Esophagus squamous epithelium (tissue), 5 donors: ENCODE measurements around the gene DSEL. TPM values are rescaled to one million over a fixed set of nuclear protein-coding genes. Genes with fewer than 3 reads are reported as not detected.

Experiments
- DNase-seq: peaks from one replicate; lab custom pipeline; 2025; lab: John Stamatoyannopoulos, UW
- H3K27ac ChIP-seq, 4 donors: fragments of 200-600 bp; sonication (generic); one replicate each; pipeline ENCODE4 v1.5.1; 2016 to 2019; ENCODE audit warnings: mild to moderate bottlenecking in 1 of 4
- H3K27me3 ChIP-seq, 4 donors: fragments of 200-600 bp; sonication (generic); 1 replicate in 3 of 4; 2 replicates in 1 of 4; pipeline versions ENCODE4 v1.5.1 to v1.6.0; 2017 to 2021; ENCODE audit warnings: antibody characterized with exemption in 1 of 4
- H3K36me3 ChIP-seq, 3 donors: fragments of 200-600 bp; sonication (generic); one replicate each; pipeline ENCODE4 v1.5.1; 2016 to 2019
- H3K4me1 ChIP-seq, 3 donors: fragments of 200-600 bp; sonication (generic); one replicate each; pipeline ENCODE4 v1.5.1; 2017 to 2019
- H3K4me3 ChIP-seq, 4 donors: fragments of 200-600 bp; sonication (generic); 1 replicate in 3 of 4; 2 replicates in 1 of 4; pipeline ENCODE4 v1.5.1; 2016 to 2019; ENCODE audit warnings: mild to moderate bottlenecking in 2 of 4, moderate library complexity in 1 of 4
- H3K9me3 ChIP-seq, 3 donors: fragments of 200-600 bp; sonication (generic); one replicate each; pipeline ENCODE4 v1.5.1; 2016 to 2019
- CTCF ChIP-seq, 6 experiments: fragments of 450-650 bp in 4 of 6; fragments of 200-600 bp in 2 of 6; sonication (generic) in 2 of 6; IDR thresholded peaks; one replicate each; pipeline ENCODE4 v1.5.1; 2016 to 2019; ENCODE audit warnings: antibody characterized with exemption in 6 of 6, mild to moderate bottlenecking in 4 of 6, moderate library complexity in 4 of 6
- POLR2A ChIP-seq, 4 donors: fragments of 450-650 bp; IDR thresholded peaks; one replicate each; pipeline ENCODE4 v1.6.1; 2017; ENCODE audit warnings: antibody characterized with exemption in 4 of 4, mild to moderate bottlenecking in 4 of 4, moderate library complexity in 3 of 4
- WGBS, 2 donors: methylation state at CpG; one replicate each; pipeline ENCODE4 v1.1.5; 2018; 5-methylcytosine and 5-hydroxymethylcytosine counted together
- intact Hi-C: fragments of 100-400 bp; cut with DNase I; formaldehyde crosslinking; loops from one replicate; pipeline ENCODE4 v1.15.0; 2022
- total RNA-seq, 4 donors: library from RNA; depleted of rRNA; stranded (reverse); fragments of >200 nt; gene quantifications; one replicate each; pipeline ENCODE4 v1.1.0, GENCODE V29; 2016
- donor health status: DM: yes; HTN: yes; CAD: no.

Gene DSEL
- total RNA-seq, 4 donors from 2014 or later: 0.45 to 5.7 (median 1.5) TPM

GRCh38 chr18:67518566-67518965 lies 2.0 kb upstream of the DSEL start:
- 77 to 81% methylated on average over 5 of the region's 5 CpGs for WGBS, 2 donors
- DNase-seq: no peak
- Histone ChIP-seq H3K36me3 (no peaks in the 10 kb centered on the region), H3K4me1 (peaks cover 4 to 53% (median 7%) of the 10 kb centered on the region in 3 donors), H3K27me3 (no peaks in the 10 kb centered on the region), H3K9me3 (no peaks in the 10 kb centered on the region), H3K27ac (peak overlapping the region in 3 of 4 donors; percentile 88 to 92 (median 90)), H3K4me3 (no peak overlapping the region)
- TF ChIP-seq CTCF (IDR thresholded peaks at IDR 0.05): no peak
- no peak for TF ChIP-seq POLR2A (IDR thresholded peaks at IDR 0.05)
- intact Hi-C loops: no loop called here

- Histone ChIP-seq H3K27me3 (no peaks in the 10 kb centered on the region), H3K27ac (peak overlapping the region; percentile 78 to 92 (median 89)), H3K4me1 (peaks cover 4 to 52% (median 7%) of the 10 kb centered on the region in 3 donors), H3K9me3 (no peaks in the 10 kb centered on the region), H3K4me3 (peak overlapping the region; percentile 79 to 91 (median 87)), H3K36me3 (no peaks in the 10 kb centered on the region)
- no peak for TF ChIP-seq CTCF (IDR thresholded peaks at IDR 0.05)
- no peak for TF ChIP-seq POLR2A (IDR thresholded peaks at IDR 0.05)
- 7 to 13% methylated on average over 4 of the region's 4 CpGs for WGBS, 2 donors
- intact Hi-C loops: no loop called here
- DNase-seq: no peak
Measured at GRCh38 chr18:67517444-67517765, 885 bp upstream of the DSEL start.

- intact Hi-C loops: no loop called here
- Histone ChIP-seq H3K27me3 (no peaks in the 10 kb centered on the region), H3K27ac (peak overlapping the region; percentile 78 to 92 (median 88)), H3K9me3 (no peaks in the 10 kb centered on the region), H3K4me1 (peaks cover 4 to 49% (median 7%) of the 10 kb centered on the region in 3 donors), H3K4me3 (peak overlapping the region; percentile 79 to 91 (median 87)), H3K36me3 (no peaks in the 10 kb centered on the region)
- 0 to 2% methylated on average over 13 to 14 of the region's 53 CpGs for WGBS, 2 donors
- no peak for DNase-seq
- peak in 5 of 6 experiments; percentile 58 to 76 (median 63) for TF ChIP-seq CTCF (IDR thresholded peaks at IDR 0.05)
- no peak for TF ChIP-seq POLR2A (IDR thresholded peaks at IDR 0.05)
Measured at GRCh38 chr18:67515942-67516538, 480 bp downstream of the DSEL start.

GRCh38 chr18:67514901-67515540 lies 1.5 kb downstream of the DSEL start:
- Histone ChIP-seq H3K4me1 (peaks cover 4 to 45% (median 7%) of the 10 kb centered on the region in 3 donors), H3K9me3 (no peaks in the 10 kb centered on the region), H3K36me3 (no peaks in the 10 kb centered on the region), H3K4me3 (peak overlapping the region in 3 of 4 donors; percentile 79 to 91 (median 91)), H3K27me3 (no peaks in the 10 kb centered on the region), H3K27ac (no peak overlapping the region)
- intact Hi-C loops: no loop called here
- TF ChIP-seq POLR2A (IDR thresholded peaks at IDR 0.05) (no peak), CTCF (IDR thresholded peaks at IDR 0.05) (no peak)
- 58 to 69% methylated on average over 6 of the region's 6 CpGs for WGBS, 2 donors
- DNase-seq: no peak

- no peaks in the 10 kb centered on the region for H3K9me3 ChIP-seq
- H3K36me3 ChIP-seq: no peaks in the 10 kb centered on the region
- intact Hi-C loops: no loop called here
- H3K27me3 ChIP-seq: no peaks in the 10 kb centered on the region
- no peak overlapping the region for H3K27ac ChIP-seq
- WGBS, 2 donors: 73 to 85% methylated on average over 3 of the region's 3 CpGs
- no peak for DNase-seq
- H3K4me3 ChIP-seq: no peak overlapping the region
- peaks cover 4 to 41% (median 7%) of the 10 kb centered on the region in 3 donors for H3K4me1 ChIP-seq
- TF ChIP-seq POLR2A (IDR thresholded peaks at IDR 0.05) (no peak), CTCF (IDR thresholded peaks at IDR 0.05) (no peak)
Measured at GRCh38 chr18:67514465-67514864, 2.1 kb downstream of the DSEL start.
